PC-3 (cell line): ENCODE results near the gene FANCC.

ENCODE experiments used
- CTCF ChIP-seq: fragments of 300-600 bp; sonication (generic); conservative IDR thresholded peaks from 2 replicates; pipeline ENCODE4 v1.5.1; 2017; ENCODE audit warnings: antibody characterized with exemption, low read depth, mild to moderate bottlenecking, low read length
- EZH2 ChIP-seq: fragments of 300-600 bp; sonication (generic); IDR thresholded peaks from one replicate; pipeline ENCODE4 v1.6.1; 2017; ENCODE audit warnings: antibody characterized with exemption, mild to moderate bottlenecking, low read length; ENCODE audit not compliant: unreplicated experiment

- TF ChIP-seq CTCF, result no peak
- TF ChIP-seq EZH2, result no peak
Observed at GRCh38 chr9:95065224-95065623, 252.3 kb downstream of the FANCC start.
